H1 (cell line): ENCODE results near the gene FAM131C.

ENCODE experiments used
- CTCF ChIP-seq, 3 experiments: IDR thresholded peaks; 1 replicate in 2 of 3; 2 replicates in 1 of 3; pipeline versions ENCODE4 v1.5.1 to v1.6.1; 2011; ENCODE audit warnings: low read length in 3 of 3, mild to moderate bottlenecking in 3 of 3, inconsistent platforms in 2 of 3, low read depth in 1 of 3, moderate library complexity in 1 of 3; ENCODE audit not compliant: insufficient read depth in 1 of 3; ENCODE audit errors: control extremely low read depth in 1 of 3
- EZH2 ChIP-seq: fragments of 200-600 bp; sonication (generic); IDR thresholded peaks from 2 replicates; pipeline ENCODE4 v1.7.1; 2012; ENCODE audit warnings: low read depth, mild to moderate bottlenecking, moderate library complexity, low read length, inconsistent platforms; ENCODE audit not compliant: severe bottlenecking
- POLR2A ChIP-seq, 2 experiments: IDR thresholded peaks; 1 replicate in 1 of 2; 2 replicates in 1 of 2; pipeline ENCODE4 v1.6.1; 2011; ENCODE audit warnings: low read depth in 2 of 2, low read length in 2 of 2, mild to moderate bottlenecking in 2 of 2; ENCODE audit errors: control extremely low read depth in 1 of 2
- TEAD4 ChIP-seq: IDR thresholded peaks from 2 replicates; pipeline ENCODE4 v1.6.1; 2012; ENCODE audit warnings: low read depth, low read length, inconsistent platforms, mixed read lengths

DNA sequence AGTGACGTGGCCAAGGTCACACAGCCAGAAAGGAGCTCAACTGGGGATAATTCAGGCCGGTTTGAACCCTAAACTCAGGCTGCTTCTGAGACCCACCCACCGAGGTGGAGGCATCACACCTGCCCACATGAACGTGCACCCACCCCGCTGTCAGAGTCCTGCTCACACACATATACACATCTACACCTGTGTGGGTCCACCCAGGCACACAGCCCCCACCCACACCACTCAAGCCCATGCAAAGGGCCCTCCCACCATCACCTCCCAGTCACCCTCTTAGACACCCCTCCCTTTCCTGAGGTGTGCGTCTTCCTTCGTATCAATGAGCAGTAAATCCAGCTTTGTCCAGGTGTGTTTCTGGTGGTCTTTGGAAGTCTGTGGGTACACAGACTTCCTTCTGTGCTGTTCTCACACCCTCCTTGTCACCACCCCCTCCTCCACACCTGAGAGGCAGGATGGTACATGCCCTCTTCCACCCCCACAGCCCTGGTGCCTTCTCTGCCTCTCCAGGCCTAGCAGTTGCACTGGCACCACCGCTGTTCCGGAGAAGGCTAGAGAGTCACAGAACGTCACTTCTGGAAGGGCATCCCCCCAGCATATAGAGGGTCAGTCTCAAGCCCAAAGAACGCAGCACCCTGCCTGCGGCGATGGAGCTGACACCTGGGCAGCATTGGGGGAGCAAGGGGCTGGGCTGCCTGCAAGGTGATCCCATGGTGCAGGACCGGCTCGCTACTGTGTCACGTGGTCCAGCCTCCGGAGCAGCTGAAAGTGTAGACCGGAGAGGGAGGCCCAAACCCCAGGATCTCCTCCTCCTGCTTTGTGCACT is 18.9 kb upstream of the FAM131C start:
- TF ChIP-seq CTCF (IDR thresholded peaks at IDR 0.05; ENCODE audit: control extremely low read depth in 1 of 3, insufficient read depth in 1 of 3, low read depth in 1 of 3, low read length in 3 of 3) (no peak), EZH2 (no peak), TEAD4 (no peak), POLR2A (IDR thresholded peaks at IDR 0.05; ENCODE audit: control extremely low read depth in 1 of 2, low read depth in 2 of 2, low read length in 2 of 2) (no peak)
